OCI-LY3 (cell line): ENCODE data around the gene PDE1A.

Experiments used
- H2AFZ ChIP-seq: fragments of 200-600, 300-600 bp; shearing (Covaris generic); 2 replicates; pipeline ENCODE4 v1.6.0; 2014; ENCODE audit warnings: antibody characterized with exemption, low read depth, low read length
- H3K27ac ChIP-seq: fragments of 200-600, 300-600 bp; sonication (generic); 2 replicates; pipeline ENCODE4 v1.5.1; 2014; ENCODE audit warnings: mild to moderate bottlenecking, low read length, moderate library complexity, mixed read lengths
- H3K27me3 ChIP-seq: fragments of 200-600, 300-600 bp; sonication (generic); 2 replicates; pipeline ENCODE4 v1.6.1; 2014; ENCODE audit warnings: low read depth, low read length, mixed read lengths
- H3K36me3 ChIP-seq: fragments of 200-600, 300-600 bp; sonication (generic); replicated peaks from 2 replicates; pipeline ENCODE3; 2014; ENCODE audit warnings: low read depth, low read length, mixed read lengths
- H3K4me1 ChIP-seq: fragments of 300-600, 200-600 bp; sonication (generic); 2 replicates; pipeline ENCODE4 v1.6.1; 2014; ENCODE audit warnings: low read length, mixed read lengths
- H3K4me2 ChIP-seq: fragments of 200-600, 300-600 bp; sonication (generic); 2 replicates; pipeline ENCODE4 v1.6.1; 2014; ENCODE audit warnings: low read length, mixed read lengths
- H3K4me3 ChIP-seq: fragments of 300-600, 200-600 bp; sonication (generic); 2 replicates; pipeline ENCODE4 v1.5.1; 2014; ENCODE audit warnings: antibody characterized with exemption, mild to moderate bottlenecking, low read length, moderate library complexity
- H3K79me2 ChIP-seq: fragments of 300-600, 200-600 bp; shearing (Covaris generic); 2 replicates; pipeline ENCODE4 v1.6.1; 2014; ENCODE audit warnings: mild to moderate bottlenecking, low read length, mixed read lengths
- H3K9ac ChIP-seq: fragments of 300-600, 200-600 bp; shearing (Covaris generic); 2 replicates; pipeline ENCODE4 v1.6.0; 2014; ENCODE audit warnings: mild to moderate bottlenecking, low read length, moderate library complexity
- H3K9me3 ChIP-seq: fragments of 200-600, 300-600 bp; shearing (Covaris generic); 2 replicates; pipeline ENCODE4 v1.6.1; 2014; ENCODE audit warnings: low read length, mixed read lengths; ENCODE audit not compliant: insufficient read depth
- H4K20me1 ChIP-seq: fragments of 200-600, 300-600 bp; sonication (generic); 2 replicates; pipeline ENCODE4 v1.6.1; 2016; ENCODE audit warnings: low read length, mixed read lengths; ENCODE audit not compliant: insufficient read depth
- CTCF ChIP-seq: fragments of 200-600, 300-600 bp; sonication (generic); IDR thresholded peaks from 2 replicates; pipeline ENCODE4 v1.5.1; 2014; ENCODE audit warnings: antibody characterized with exemption, low read length, low read depth
- EZH2phosphoT487 ChIP-seq: fragments of 200-600 bp; shearing (Covaris generic); IDR thresholded peaks from 2 replicates; pipeline ENCODE4 v1.6.1; 2018; ENCODE audit warnings: antibody characterized with exemption, mixed run types, low read depth

PDE1A gene

GRCh38 chr2:182208421-182208820, 218.4 kb downstream of the PDE1A start:
- Histone ChIP-seq H3K9ac (no peak overlapping the region), H3K4me2 (no peak overlapping the region), H3K9me3 (no peaks in the 10 kb centered on the region), H3K27ac (no peak overlapping the region), H3K4me1 (peaks cover 4% of the 10 kb centered on the region; the same call in 1 of the 2 replicates), H3K79me2 (no peaks in the 10 kb centered on the region), H3K36me3 (no peaks in the 10 kb centered on the region), H4K20me1 (no peaks in the 10 kb centered on the region), H3K27me3 (no peaks in the 10 kb centered on the region), H3K4me3 (no peak overlapping the region), H2AFZ (no peak overlapping the region)
- TF ChIP-seq CTCF (no peak), EZH2phosphoT487 (no peak)

GRCh38 chr2:182207049-182207746, 219.6 kb downstream of the PDE1A start:
- TF ChIP-seq CTCF (no peak), EZH2phosphoT487 (no peak)
- no peak overlapping the region for H3K27ac ChIP-seq
- no peaks in the 10 kb centered on the region for H3K79me2 ChIP-seq
- no peak overlapping the region for H3K9ac ChIP-seq
- H3K36me3 ChIP-seq, result no peaks in the 10 kb centered on the region
- H4K20me1 ChIP-seq, result no peaks in the 10 kb centered on the region
- H3K4me1 ChIP-seq, result peaks cover 4% of the 10 kb centered on the region; the same call in 1 of the 2 replicates
- H2AFZ ChIP-seq, result no peak overlapping the region
- no peaks in the 10 kb centered on the region for H3K27me3 ChIP-seq
- H3K9me3 ChIP-seq, result no peaks in the 10 kb centered on the region
- no peak overlapping the region for H3K4me2 ChIP-seq
- no peak overlapping the region for H3K4me3 ChIP-seq

DNA sequence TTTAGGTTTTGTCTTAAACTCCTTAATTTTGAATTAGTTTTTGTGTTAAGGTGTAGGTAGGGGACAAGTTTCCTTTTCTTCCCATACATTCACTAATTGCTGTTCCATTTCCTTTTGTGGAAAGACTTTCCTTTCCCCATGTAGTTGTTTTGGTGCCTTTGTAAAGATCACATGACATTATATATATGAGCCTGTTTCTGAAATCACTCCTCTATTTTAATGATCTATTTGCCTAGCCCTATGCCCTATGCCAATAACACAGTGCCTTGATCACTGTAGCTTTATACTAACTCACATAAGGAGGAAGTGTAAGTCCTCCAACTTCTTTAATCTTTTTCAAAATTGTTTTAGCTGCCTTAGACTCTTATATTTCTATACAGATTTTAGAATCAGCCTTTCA, 229.3 kb downstream of the PDE1A start:
- H3K79me2 ChIP-seq, result no peaks in the 10 kb centered on the region
- H3K4me3 ChIP-seq, result no peak overlapping the region
- TF ChIP-seq EZH2phosphoT487 (no peak), CTCF (no peak)
- H4K20me1 ChIP-seq, result no peaks in the 10 kb centered on the region
- H3K4me1 ChIP-seq, result no peaks in the 10 kb centered on the region
- H3K27ac ChIP-seq, result no peak overlapping the region
- H2AFZ ChIP-seq, result no peak overlapping the region
- H3K9me3 ChIP-seq, result no peaks in the 10 kb centered on the region
- no peaks in the 10 kb centered on the region for H3K36me3 ChIP-seq
- no peaks in the 10 kb centered on the region for H3K27me3 ChIP-seq
- no peak overlapping the region for H3K9ac ChIP-seq
- H3K4me2 ChIP-seq, result no peak overlapping the region

GRCh38 chr2:182193291-182193690, 233.5 kb downstream of the PDE1A start:
- TF ChIP-seq EZH2phosphoT487 (no peak), CTCF (no peak)
- H2AFZ ChIP-seq, result no peak overlapping the region
- no peaks in the 10 kb centered on the region for H3K79me2 ChIP-seq
- H3K4me1 ChIP-seq, result no peaks in the 10 kb centered on the region
- no peak overlapping the region for H3K9ac ChIP-seq
- H3K36me3 ChIP-seq, result no peaks in the 10 kb centered on the region
- H3K4me2 ChIP-seq, result no peak overlapping the region
- no peaks in the 10 kb centered on the region for H4K20me1 ChIP-seq
- H3K9me3 ChIP-seq, result no peaks in the 10 kb centered on the region
- no peaks in the 10 kb centered on the region for H3K27me3 ChIP-seq
- no peak overlapping the region for H3K27ac ChIP-seq
- H3K4me3 ChIP-seq, result no peak overlapping the region
